Spleen (tissue), 11 donors: ENCODE measurements around the gene CAMTA1. TPM values are rescaled to one million over a fixed set of nuclear protein-coding genes. Genes with fewer than 3 reads are reported as not detected.

Experiments
- DNase-seq: peaks from one replicate; pipeline ENCODE4 v3.0.0-alpha.2; 2020
- H3K27ac ChIP-seq, 8 donors: fragments of 200-600 bp; sonication (generic) in 7 of 8; 1 replicate in 4 of 8; 2 replicates in 4 of 8; pipeline versions ENCODE4 v1.5.0 to v1.8.0; 2016 to 2021; ENCODE audit warnings: inconsistent platforms in 4 of 8, mild to moderate bottlenecking in 4 of 8, moderate library complexity in 1 of 8
- H3K27me3 ChIP-seq, 7 donors: fragments of 200-600 bp; sonication (generic) in 6 of 7; replicated peaks in 1 of 7; 1 replicate in 4 of 7; 2 replicates in 3 of 7; pipeline versions ENCODE4 v1.5.0 to v1.8.0; 2016 to 2021; ENCODE audit warnings: inconsistent platforms in 3 of 7, mild to moderate bottlenecking in 1 of 7
- H3K36me3 ChIP-seq, 6 donors: fragments of 200-600 bp; sonication (generic) in 5 of 6; 1 replicate in 4 of 6; 2 replicates in 2 of 6; pipeline versions ENCODE4 v1.5.0 to v1.8.0; 2016 to 2021; ENCODE audit warnings: inconsistent platforms in 2 of 6
- H3K4me1 ChIP-seq, 6 donors: fragments of 200-600 bp; sonication (generic) in 5 of 6; 1 replicate in 3 of 6; 2 replicates in 3 of 6; pipeline versions ENCODE4 v1.5.0 to v1.8.0; 2016 to 2021; ENCODE audit warnings: inconsistent platforms in 3 of 6
- H3K4me3 ChIP-seq, 8 donors: fragments of 200-600 bp; sonication (generic) in 7 of 8; 1 replicate in 4 of 8; 2 replicates in 4 of 8; pipeline versions ENCODE4 v1.5.0 to v1.8.0; 2016 to 2021; ENCODE audit warnings: inconsistent platforms in 4 of 8, mild to moderate bottlenecking in 4 of 8, moderate library complexity in 2 of 8
- H3K9me3 ChIP-seq, 8 donors: fragments of 200-600 bp; sonication (generic) in 7 of 8; 1 replicate in 4 of 8; 2 replicates in 4 of 8; pipeline versions ENCODE4 v1.5.0 to v1.8.0; 2016 to 2021; ENCODE audit warnings: inconsistent platforms in 4 of 8
- POLR2A ChIP-seq, 3 donors: fragments of 450-650 bp; IDR thresholded peaks; one replicate each; pipeline ENCODE4 v1.5.1; 2017; ENCODE audit warnings: antibody characterized with exemption in 3 of 3, mild to moderate bottlenecking in 1 of 3
- POLR2AphosphoS5 ChIP-seq, 3 donors: sonication (generic); formaldehyde crosslinking; IDR thresholded peaks; one replicate each; pipeline ENCODE4 v1.5.1; 2017; ENCODE audit warnings: antibody characterized with exemption in 3 of 3
- WGBS, 5 donors: extraction: QIAGEN DNeasy Blood & Tissue Kit in 3 of 5; methylation state at CpG; one replicate each; pipeline versions ENCODE4 v1.1.5 to v1.1.7; 2013 to 2018; 5-methylcytosine and 5-hydroxymethylcytosine counted together
- intact Hi-C: fragments of 100-400 bp; cut with DNase I; formaldehyde crosslinking; loops from one replicate; pipeline ENCODE4 v1.15.0; 2023; ENCODE audit warnings: low total_unique reads
- polyA plus RNA-seq, 3 donors: library from polyadenylated mRNA; stranded (reverse); fragments of 200-250 nt; gene quantifications; one replicate each; pipeline ENCODE4 v1.2.1, GENCODE V29; 2013
- total RNA-seq, 7 donors: library from RNA; depleted of rRNA in 3 of 7; stranded (reverse); fragments of >200 nt in 3 of 7; fragmentation: NEBNext Ultra II Directional in 4 of 7; extraction: Animal tissue kit (Norgen Biotek cat#: 25700) in 4 of 7; gene quantifications; one replicate each; pipeline versions ENCODE4 v1.1.0 to v1.2.1, GENCODE V29; 2016 to 2021
- TF ChIP-seq, protein P1 (sequence below), 11 experiments: fragments of 200-600 bp in 7 of 11; fragments of 450-650 bp in 4 of 11; sonication (generic) in 4 of 11; IDR thresholded peaks in 8 of 11; conservative IDR thresholded peaks in 3 of 11; 1 replicate in 7 of 11; 2 replicates in 4 of 11; pipeline versions ENCODE4 v1.4.0 to v1.8.0; 2016 to 2021; ENCODE audit warnings: antibody characterized with exemption in 11 of 11, inconsistent platforms in 4 of 11, mild to moderate bottlenecking in 1 of 11
- donor health status: healthy with polysubstance abuse.
- donor health status: DM: no; HTN: no; CAD: no; lungs with moderate emphysema.
- donor health status: DM: no; HTN: no; CAD: no.
- donor health status: Bipolar disorder and iron deficiency.
- donor health status: healthy.
- donor health status: DM: no; HTN: no; CAD: no.
- donor health status: DM: yes; HTN: yes; CAD: no.

CAMTA1 gene
- total and polyA plus RNA-seq, 10 donors, result 53.0 to 106 (median 77.3) TPM

DNA sequence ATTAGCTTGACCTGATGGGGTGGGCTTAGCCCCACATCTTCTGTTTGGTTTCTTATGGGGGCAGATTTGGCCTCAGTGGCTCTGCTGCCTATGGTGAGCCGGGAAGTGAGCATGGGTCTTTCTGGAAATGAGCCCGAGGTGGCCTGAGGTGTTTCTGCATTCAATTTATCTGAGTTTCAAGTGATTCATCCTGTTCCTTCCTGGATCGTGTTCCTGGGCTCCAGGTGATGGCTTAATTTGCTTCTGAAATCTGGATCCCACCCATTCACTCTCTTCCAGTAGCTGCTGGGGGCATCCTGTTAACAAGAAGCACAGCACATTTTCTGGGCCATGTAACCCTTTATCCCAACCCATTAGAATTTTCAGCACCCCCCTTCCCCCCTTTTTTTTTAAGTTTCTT, 324.6 kb downstream of the CAMTA1 start:
- TF ChIP-seq POLR2AphosphoS5 (IDR thresholded peaks at IDR 0.05), result no peak
- TF ChIP-seq, protein P1, sequence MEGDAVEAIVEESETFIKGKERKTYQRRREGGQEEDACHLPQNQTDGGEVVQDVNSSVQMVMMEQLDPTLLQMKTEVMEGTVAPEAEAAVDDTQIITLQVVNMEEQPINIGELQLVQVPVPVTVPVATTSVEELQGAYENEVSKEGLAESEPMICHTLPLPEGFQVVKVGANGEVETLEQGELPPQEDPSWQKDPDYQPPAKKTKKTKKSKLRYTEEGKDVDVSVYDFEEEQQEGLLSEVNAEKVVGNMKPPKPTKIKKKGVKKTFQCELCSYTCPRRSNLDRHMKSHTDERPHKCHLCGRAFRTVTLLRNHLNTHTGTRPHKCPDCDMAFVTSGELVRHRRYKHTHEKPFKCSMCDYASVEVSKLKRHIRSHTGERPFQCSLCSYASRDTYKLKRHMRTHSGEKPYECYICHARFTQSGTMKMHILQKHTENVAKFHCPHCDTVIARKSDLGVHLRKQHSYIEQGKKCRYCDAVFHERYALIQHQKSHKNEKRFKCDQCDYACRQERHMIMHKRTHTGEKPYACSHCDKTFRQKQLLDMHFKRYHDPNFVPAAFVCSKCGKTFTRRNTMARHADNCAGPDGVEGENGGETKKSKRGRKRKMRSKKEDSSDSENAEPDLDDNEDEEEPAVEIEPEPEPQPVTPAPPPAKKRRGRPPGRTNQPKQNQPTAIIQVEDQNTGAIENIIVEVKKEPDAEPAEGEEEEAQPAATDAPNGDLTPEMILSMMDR (IDR thresholded peaks at IDR 0.05 in 8 of 11, conservative IDR thresholded peaks at IDR 0.05 in 3 of 11), result no peak

DNA sequence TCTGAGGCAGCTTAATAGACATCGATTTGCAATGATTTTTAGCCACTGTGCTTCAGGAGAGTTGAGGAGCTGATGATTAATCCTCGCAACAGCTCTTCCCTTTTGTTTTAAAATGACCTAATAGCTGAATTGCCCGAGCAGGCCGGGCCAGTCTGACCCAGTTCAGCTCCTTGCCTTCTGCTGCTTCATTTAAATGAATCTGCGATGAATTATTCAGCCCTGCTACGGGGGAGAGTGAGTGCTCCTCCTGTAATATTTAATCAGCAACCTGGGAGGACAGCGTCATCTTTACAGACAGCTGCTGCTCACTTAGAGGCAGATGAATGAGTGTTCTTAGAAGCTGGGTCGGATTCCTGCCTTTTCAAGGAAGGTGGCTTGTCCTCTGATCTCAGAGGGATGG, 325.1 kb downstream of the CAMTA1 start:
- TF ChIP-seq POLR2A (IDR thresholded peaks at IDR 0.05) (no peak), POLR2AphosphoS5 (IDR thresholded peaks at IDR 0.05) (no peak)
- TF ChIP-seq, protein P1 (IDR thresholded peaks at IDR 0.05 in 8 of 11, conservative IDR thresholded peaks at IDR 0.05 in 3 of 11), result no peak
- no peak for DNase-seq
- intact Hi-C loops, result no loop called here
- Histone ChIP-seq H3K27me3 (peaks cover 0 to 18% (median 0%) of the 10 kb centered on the region in 7 donors), H3K4me1 (no peaks in the 10 kb centered on the region), H3K9me3 (peaks cover 0 to 4% (median 0%) of the 10 kb centered on the region in 8 donors), H3K36me3 (no peaks in the 10 kb centered on the region), H3K4me3 (no peak overlapping the region), H3K27ac (no peak overlapping the region)
- 76 to 85% (median 78%) methylated on average over 8 of the region's 8 CpGs for WGBS, 5 donors

More for the DNA sequence above, 324.6 kb downstream of the CAMTA1 start:
- peaks cover 0 to 18% (median 0%) of the 10 kb centered on the region in 7 donors for H3K27me3 ChIP-seq
- 48 to 68% (median 63%) methylated on average over 3 of the region's 3 CpGs for WGBS, 5 donors
- H3K4me1 ChIP-seq, result no peaks in the 10 kb centered on the region
- no peak overlapping the region for H3K4me3 ChIP-seq
- peaks cover 0 to 4% (median 0%) of the 10 kb centered on the region in 8 donors for H3K9me3 ChIP-seq
- H3K27ac ChIP-seq, result no peak overlapping the region
- no peaks in the 10 kb centered on the region for H3K36me3 ChIP-seq
- DNase-seq, result no peak
- intact Hi-C loops, result no loop called here

DNA sequence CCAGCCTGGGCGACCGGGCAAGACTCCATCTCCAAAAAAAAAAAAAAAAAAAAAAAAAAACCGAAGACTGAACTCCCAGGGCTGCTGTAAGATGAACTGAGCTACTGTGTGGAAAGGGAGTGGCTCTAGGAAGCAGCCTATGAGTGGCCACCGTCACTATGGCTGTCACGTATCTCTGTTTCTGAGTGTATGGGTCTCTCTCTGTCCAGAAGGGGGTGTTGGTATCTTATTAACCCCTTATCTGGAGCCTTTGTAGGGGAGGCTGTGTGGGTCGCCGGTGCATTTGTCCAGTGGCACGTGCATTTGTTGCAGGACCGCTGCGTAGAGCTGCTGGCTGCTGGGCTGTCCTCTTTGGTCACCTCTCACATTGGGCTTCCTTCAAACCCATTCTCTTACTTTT, 326.6 kb downstream of the CAMTA1 start:
- Histone ChIP-seq H3K27me3 (peaks cover 0 to 18% (median 0%) of the 10 kb centered on the region in 7 donors), H3K36me3 (no peaks in the 10 kb centered on the region), H3K4me1 (no peaks in the 10 kb centered on the region), H3K27ac (no peak overlapping the region), H3K9me3 (peaks cover 0 to 12% (median 0%) of the 10 kb centered on the region in 8 donors), H3K4me3 (no peak overlapping the region)
- intact Hi-C loops, result no loop called here
- no peak for DNase-seq
- TF ChIP-seq POLR2AphosphoS5 (IDR thresholded peaks at IDR 0.05) (no peak), POLR2A (IDR thresholded peaks at IDR 0.05) (no peak)
- TF ChIP-seq, protein P1 (IDR thresholded peaks at IDR 0.05 in 8 of 11, conservative IDR thresholded peaks at IDR 0.05 in 3 of 11), result no peak
- 64 to 85% (median 76%) methylated on average over 10 of the region's 10 CpGs for WGBS, 5 donors

DNA sequence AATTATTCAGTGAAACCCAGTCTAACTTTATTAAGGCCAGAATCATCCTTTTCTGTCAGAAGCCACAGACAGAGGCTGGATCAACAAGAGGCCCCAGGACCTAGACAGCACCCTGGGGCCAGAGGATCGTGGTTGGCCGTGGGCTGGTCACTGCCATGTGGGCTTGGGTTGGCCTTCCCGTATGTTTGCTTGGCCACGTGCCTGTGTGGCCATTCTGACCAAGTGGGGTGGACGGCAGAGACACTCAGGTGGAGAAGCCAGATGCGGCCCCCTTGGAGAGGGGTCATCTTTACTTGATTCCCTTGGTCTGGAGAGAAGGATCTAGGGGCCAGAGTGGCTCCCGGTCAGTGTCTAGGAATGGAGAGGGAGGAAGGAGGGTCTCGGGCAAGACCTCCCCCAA, 327.9 kb downstream of the CAMTA1 start:
- Histone ChIP-seq H3K9me3 (peaks cover 0 to 12% (median 0%) of the 10 kb centered on the region in 8 donors), H3K4me1 (no peaks in the 10 kb centered on the region), H3K27ac (no peak overlapping the region), H3K4me3 (no peak overlapping the region), H3K27me3 (peaks cover 0 to 10% (median 0%) of the 10 kb centered on the region in 7 donors), H3K36me3 (no peaks in the 10 kb centered on the region)
- DNase-seq, result no peak
- 85 to 94% (median 88%) methylated on average over 8 of the region's 8 CpGs for WGBS, 5 donors
- intact Hi-C loops, result no loop called here
- TF ChIP-seq POLR2A (IDR thresholded peaks at IDR 0.05) (no peak), POLR2AphosphoS5 (IDR thresholded peaks at IDR 0.05) (no peak)
- TF ChIP-seq, protein P1 (IDR thresholded peaks at IDR 0.05 in 8 of 11, conservative IDR thresholded peaks at IDR 0.05 in 3 of 11), result no peak
